Epithelial cell of proximal tubule (primary cell): ENCODE measurements around the gene DYRK2. TPM values are rescaled to one million over a fixed set of nuclear protein-coding genes. Genes with fewer than 3 reads are reported as not detected.

ENCODE experiments used
- DNase-seq: peaks from one replicate; pipeline ENCODE4 v3.0.0-alpha.2; 2011; ENCODE audit warnings: low read depth
- H3K4me3 ChIP-seq: 2 replicates; pipeline ENCODE4 v1.5.1; 2011; ENCODE audit warnings: low read depth, mild to moderate bottlenecking, low read length
- total RNA-seq: library from RNA; depleted of rRNA; stranded (reverse); fragments of >200 nt; gene quantifications from 2 replicates; pipeline ENCODE4 v1.2.3, GENCODE V29; 2015
- TF ChIP-seq, protein P1 (sequence below): conservative IDR thresholded peaks from 2 replicates; pipeline ENCODE4 v1.5.1; 2012; ENCODE audit warnings: low read depth, mild to moderate bottlenecking, low read length

The DYRK2 gene
- 24.7 and 29.6 TPM in 2 replicates for total RNA-seq

DNA sequence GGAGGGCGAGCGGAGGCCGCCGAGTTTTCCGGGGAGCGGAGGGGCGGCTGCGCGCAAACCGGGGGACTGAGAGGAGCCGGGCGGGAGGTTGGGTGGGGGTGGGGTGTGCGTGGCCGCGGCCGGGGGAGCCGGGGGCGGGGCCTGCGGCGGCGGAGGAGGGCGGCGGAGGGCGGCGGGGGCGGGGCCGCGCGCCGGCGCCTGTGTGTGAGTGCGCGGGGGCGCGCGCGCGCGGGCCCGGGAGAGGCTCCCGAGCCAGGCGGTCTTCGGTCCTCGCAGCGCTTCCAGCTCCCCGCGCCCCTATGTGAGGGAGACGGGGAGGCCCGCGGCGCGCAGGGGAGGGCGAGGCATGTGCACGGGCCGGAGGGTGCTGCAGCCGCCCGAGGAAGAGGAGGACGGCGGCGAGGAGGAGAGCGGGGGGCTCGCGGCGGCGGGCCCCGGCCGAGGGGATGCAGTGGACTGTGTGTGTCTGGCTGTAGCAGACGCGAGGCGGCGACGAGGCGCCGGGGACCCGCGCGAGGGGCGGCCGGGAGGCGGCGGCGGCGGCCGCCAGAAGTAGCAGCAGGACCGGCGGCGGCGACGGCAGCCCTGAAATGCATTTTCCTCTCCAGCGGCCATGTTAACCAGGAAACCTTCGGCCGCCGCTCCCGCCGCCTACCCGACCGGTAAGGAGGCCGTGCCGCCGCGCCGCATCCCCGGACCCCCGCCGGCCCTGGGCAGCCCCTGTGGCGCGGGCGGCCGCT lies at the start of gene DYRK2:
TSS of gene DYRK2 (plus strand) at position 225 of the 740 bp plus-strand sequence. CDS start at position 614, 389 bp downstream.
- DNase-seq, result no peak
- H3K4me3 ChIP-seq, result peak within 1 kb of the TSS; percentile 90
- TF ChIP-seq, protein P1, sequence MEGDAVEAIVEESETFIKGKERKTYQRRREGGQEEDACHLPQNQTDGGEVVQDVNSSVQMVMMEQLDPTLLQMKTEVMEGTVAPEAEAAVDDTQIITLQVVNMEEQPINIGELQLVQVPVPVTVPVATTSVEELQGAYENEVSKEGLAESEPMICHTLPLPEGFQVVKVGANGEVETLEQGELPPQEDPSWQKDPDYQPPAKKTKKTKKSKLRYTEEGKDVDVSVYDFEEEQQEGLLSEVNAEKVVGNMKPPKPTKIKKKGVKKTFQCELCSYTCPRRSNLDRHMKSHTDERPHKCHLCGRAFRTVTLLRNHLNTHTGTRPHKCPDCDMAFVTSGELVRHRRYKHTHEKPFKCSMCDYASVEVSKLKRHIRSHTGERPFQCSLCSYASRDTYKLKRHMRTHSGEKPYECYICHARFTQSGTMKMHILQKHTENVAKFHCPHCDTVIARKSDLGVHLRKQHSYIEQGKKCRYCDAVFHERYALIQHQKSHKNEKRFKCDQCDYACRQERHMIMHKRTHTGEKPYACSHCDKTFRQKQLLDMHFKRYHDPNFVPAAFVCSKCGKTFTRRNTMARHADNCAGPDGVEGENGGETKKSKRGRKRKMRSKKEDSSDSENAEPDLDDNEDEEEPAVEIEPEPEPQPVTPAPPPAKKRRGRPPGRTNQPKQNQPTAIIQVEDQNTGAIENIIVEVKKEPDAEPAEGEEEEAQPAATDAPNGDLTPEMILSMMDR, result no peak

DNA sequence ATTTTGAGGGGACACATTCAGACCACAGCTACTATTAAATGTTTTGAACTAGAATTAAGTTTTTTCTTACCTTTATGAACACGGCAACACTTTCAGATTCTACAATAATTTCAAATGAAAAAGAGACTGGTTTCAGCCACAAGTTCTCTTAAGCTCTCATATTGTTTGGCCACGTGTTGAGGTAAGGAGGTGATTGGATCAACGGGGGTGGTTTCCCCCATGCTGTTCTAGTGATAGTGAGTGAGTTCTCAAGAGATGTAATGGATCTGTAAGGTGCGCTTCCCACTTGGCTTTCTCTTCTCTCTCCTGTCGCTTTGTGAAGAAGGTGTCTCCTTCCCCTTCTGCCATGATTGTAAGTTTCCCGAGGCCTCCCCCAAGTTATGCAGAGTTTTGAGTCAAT lies 48.9 kb upstream of the DYRK2 start:
- DNase-seq, result no peak
- H3K4me3 ChIP-seq, result no peak overlapping the region
- TF ChIP-seq, protein P1, result no peak

DNA sequence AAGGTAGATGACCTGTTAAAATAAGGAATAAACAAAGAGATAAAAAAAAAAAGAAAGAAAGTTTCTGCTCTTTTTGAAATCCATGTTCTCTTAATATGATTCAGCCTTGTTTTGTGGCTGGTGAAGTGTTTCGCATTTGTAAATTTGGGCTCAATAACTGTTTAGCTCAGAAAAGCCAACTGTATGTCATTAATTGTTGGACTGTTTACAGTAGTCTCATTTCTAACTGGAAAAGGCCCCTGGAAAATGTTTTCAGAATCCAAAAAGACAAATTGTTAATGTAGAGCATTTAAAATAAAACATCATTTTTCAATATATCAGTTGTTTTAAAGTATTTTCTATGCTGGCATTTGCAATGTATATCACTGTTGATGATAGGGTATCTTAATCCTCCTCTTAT lies 47.4 kb upstream of the DYRK2 start:
- DNase-seq, result no peak
- TF ChIP-seq, protein P1, result no peak
- H3K4me3 ChIP-seq, result no peak overlapping the region

DNA sequence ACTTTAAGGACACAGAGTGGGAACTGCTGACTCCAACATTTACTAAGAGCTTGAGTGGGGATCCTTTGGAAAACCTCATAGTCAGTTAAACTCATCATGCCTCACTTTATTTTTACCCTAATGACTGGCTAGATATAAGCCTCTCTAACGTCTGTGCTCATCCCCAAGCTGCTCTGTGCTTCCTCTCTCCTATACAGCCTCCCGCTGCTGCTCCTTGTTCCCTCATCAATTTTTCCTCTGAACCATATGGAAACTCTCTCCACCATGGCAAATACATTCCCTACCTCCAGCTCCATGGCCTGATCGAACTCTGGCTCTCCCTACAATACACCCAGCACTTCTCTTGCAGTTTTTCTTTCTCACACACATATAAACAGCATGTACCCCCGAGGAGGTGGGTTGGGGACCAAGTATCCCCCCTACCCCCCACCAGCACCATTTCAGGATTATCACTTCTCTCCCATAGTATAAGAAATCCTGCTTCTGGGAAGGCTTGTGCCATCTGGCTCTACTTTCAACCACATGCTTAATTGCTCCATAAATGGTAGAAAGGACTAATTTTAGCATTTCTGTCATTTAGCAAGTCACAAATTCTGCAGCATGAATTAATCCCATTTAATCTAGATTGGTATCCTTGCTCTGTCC lies 39.2 kb upstream of the DYRK2 start:
- TF ChIP-seq, protein P1, result no peak

DNA sequence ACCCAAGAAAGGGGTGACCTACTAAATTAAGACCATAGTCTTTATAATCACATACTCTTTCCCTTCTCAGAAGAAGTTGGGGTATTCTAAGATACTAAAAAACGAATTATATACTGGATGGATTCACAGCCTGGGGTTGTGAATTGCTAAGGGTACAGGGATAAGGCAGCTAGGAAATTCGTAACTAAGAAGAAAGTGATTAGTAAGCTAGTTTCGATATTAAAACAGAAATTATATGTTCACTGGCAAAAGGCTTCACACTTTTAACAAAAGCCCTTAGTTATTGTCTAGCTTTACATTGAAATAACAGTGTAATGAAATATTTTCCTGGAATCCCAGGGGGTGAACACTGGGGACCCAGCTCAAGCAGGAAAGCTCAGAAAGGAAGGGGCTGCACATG lies 35.5 kb upstream of the DYRK2 start:
- H3K4me3 ChIP-seq, result no peak overlapping the region
- DNase-seq, result no peak
- TF ChIP-seq, protein P1, result no peak

More for the DNA sequence above, 39.2 kb upstream of the DYRK2 start:
- DNase-seq, result no peak
- no peak overlapping the region for H3K4me3 ChIP-seq

DNA sequence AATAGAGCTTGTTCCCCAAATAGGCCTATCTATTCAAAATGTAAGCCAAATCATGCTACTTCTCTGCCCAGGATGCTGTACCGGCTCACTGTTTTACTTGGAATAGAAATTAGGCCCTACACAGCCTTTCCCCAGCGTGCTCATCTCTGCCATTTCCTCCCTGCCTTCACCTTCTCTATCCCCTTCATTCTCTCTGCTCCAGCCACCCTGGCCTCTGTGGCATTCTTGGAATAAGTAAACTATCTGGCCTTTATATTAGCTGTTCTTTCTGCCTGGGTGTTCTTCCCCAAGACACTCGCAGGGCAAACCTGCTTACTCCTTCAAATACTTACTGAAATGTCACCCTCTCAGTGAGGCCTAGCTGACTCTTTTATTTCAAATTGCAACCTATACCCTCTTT lies 30.9 kb upstream of the DYRK2 start:
- peak; percentile 13 for DNase-seq
- H3K4me3 ChIP-seq, result no peak overlapping the region
- TF ChIP-seq, protein P1, result no peak

DNA sequence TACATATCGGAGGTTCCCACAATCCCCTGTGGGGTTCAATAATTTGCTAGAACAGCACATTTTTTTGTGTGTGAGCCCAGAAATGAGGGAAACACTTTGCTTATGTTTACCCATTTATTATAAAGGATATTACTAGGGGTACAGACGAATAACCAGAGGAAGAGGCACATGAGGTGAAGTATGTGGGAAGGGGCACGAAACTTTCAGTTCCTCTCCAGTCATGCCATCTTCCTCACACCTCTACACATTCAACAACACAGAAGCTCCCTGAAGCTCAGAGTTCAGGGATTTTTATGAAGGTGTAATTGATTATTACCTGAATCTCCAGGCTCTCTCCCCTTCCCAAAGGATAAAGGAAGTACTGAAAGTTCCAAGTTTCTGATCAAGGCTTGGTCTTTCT lies 30.2 kb upstream of the DYRK2 start:
- no peak overlapping the region for H3K4me3 ChIP-seq
- TF ChIP-seq, protein P1, result no peak
- DNase-seq, result no peak
